GM12872 (cell line): Measurements from ENCODE around the gene DIP2C.
A peak's percentile ranks its signal among the peaks of the same experiment; 100 is the strongest.

Experiments used
- TF ChIP-seq, protein P1 (sequence below): IDR thresholded peaks from 3 replicates; pipeline ENCODE4 v1.5.1; 2011; ENCODE audit warnings: low read depth, mild to moderate bottlenecking, low read length, moderate library complexity; ENCODE audit not compliant: insufficient read depth

DIP2C gene

DNA sequence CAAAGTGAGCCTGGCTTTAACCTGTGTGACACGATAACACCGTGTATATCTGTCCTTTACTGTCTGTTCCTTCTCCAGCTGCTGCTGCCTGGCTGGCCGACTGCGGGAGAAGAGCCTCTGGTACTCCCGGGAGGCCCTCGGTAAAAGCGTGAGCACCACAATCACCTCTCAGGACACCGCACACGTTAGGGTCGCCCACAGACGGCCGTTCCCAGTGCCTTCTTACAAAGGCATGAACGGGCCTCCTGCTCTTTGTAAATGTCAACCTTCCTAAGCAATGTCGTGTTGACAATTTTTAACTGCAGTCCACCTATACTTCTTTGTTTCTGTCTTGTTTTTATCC lies 177.6 kb downstream of the DIP2C start:
- TF ChIP-seq, protein P1, sequence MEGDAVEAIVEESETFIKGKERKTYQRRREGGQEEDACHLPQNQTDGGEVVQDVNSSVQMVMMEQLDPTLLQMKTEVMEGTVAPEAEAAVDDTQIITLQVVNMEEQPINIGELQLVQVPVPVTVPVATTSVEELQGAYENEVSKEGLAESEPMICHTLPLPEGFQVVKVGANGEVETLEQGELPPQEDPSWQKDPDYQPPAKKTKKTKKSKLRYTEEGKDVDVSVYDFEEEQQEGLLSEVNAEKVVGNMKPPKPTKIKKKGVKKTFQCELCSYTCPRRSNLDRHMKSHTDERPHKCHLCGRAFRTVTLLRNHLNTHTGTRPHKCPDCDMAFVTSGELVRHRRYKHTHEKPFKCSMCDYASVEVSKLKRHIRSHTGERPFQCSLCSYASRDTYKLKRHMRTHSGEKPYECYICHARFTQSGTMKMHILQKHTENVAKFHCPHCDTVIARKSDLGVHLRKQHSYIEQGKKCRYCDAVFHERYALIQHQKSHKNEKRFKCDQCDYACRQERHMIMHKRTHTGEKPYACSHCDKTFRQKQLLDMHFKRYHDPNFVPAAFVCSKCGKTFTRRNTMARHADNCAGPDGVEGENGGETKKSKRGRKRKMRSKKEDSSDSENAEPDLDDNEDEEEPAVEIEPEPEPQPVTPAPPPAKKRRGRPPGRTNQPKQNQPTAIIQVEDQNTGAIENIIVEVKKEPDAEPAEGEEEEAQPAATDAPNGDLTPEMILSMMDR: no peak

GRCh38 chr10:511101-511848 lies 178.2 kb downstream of the DIP2C start:
- TF ChIP-seq, protein P1: peak; percentile 98

- TF ChIP-seq, protein P1: no peak
These were observed 179.0 kb downstream of the DIP2C start for GRCh38 chr10:510415-510881.

- TF ChIP-seq, protein P1: no peak
These were observed 179.9 kb downstream of the DIP2C start for GRCh38 chr10:509361-510102.

DNA sequence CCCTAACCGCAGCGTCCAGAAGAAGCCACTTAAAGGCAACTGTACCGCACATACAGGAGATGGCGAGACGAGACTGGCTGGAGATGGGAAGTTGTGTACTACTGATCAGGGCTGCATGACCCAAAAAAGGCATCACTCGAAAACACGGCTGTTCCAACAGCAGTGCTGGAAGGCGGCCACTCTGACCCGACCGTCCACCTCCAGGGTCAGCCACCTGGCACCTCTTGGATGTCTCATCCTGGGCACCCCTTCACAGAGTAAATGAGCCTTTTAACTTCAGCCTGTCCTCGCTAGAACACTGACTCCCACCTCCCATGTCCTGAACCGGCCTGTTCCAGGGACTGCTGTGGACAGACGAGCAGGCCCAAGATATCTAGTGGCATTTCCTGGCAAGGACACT lies 180.7 kb downstream of the DIP2C start:
- TF ChIP-seq, protein P1: no peak

- TF ChIP-seq, protein P1: no peak
These were observed 181.5 kb downstream of the DIP2C start for GRCh38 chr10:507908-508444.

GRCh38 chr10:507355-507699 lies 182.1 kb downstream of the DIP2C start:
- TF ChIP-seq, protein P1: no peak
